Liver (tissue), 9 donors: Measurements from ENCODE around the gene TANC1. TPM values are rescaled to one million over a fixed set of nuclear protein-coding genes. Genes with fewer than 3 reads are reported as not detected.

ENCODE experiments used
- DNase-seq: peaks from one replicate; pipeline ENCODE4 v3.0.0-alpha.2; 2017; ENCODE audit warnings: low spot score
- H3K27ac ChIP-seq, 2 donors: one replicate each; pipeline ENCODE4 v1.7.0; 2013; ENCODE audit warnings: inconsistent platforms in 2 of 2, low read length in 2 of 2, control low read depth in 1 of 2, low read depth in 1 of 2, mild to moderate bottlenecking in 1 of 2
- H3K27me3 ChIP-seq, 4 donors: one replicate each; pipeline versions ENCODE4 v1.6.1 to v1.7.0; 2013; ENCODE audit warnings: low read length in 3 of 4, inconsistent platforms in 1 of 4, mild to moderate bottlenecking in 1 of 4, moderate library complexity in 1 of 4; ENCODE audit not compliant: control insufficient read depth in 4 of 4, insufficient read depth in 4 of 4
- H3K36me3 ChIP-seq, 4 donors: one replicate each; pipeline versions ENCODE4 v1.6.1 to v1.7.0; 2013; ENCODE audit warnings: low read length in 3 of 4, mild to moderate bottlenecking in 3 of 4, low read depth in 1 of 4, moderate library complexity in 1 of 4; ENCODE audit not compliant: control insufficient read depth in 4 of 4, insufficient read depth in 3 of 4
- H3K4me1 ChIP-seq, 4 donors: one replicate each; pipeline versions ENCODE4 v1.6.1 to v1.7.0; 2013; ENCODE audit warnings: low read length in 3 of 4, mild to moderate bottlenecking in 3 of 4, moderate library complexity in 1 of 4; ENCODE audit not compliant: control insufficient read depth in 4 of 4, insufficient read depth in 4 of 4
- H3K4me3 ChIP-seq, 3 donors: one replicate each; pipeline versions ENCODE4 v1.6.1 to v1.7.0; 2013; ENCODE audit warnings: low read length in 3 of 3, control low read depth in 1 of 3, low read depth in 1 of 3, mild to moderate bottlenecking in 1 of 3
- H3K9ac ChIP-seq, 2 donors: one replicate each; pipeline ENCODE4 v1.7.0; 2013; ENCODE audit warnings: low read length in 2 of 2, mild to moderate bottlenecking in 2 of 2, moderate library complexity in 2 of 2, control low read depth in 1 of 2, low read depth in 1 of 2
- H3K9me3 ChIP-seq, 4 donors: one replicate each; pipeline versions ENCODE4 v1.6.1 to v1.7.0; 2013; ENCODE audit warnings: low read length in 3 of 4; ENCODE audit not compliant: control insufficient read depth in 4 of 4
- ATF3 ChIP-seq: IDR thresholded peaks from 2 replicates; pipeline ENCODE4 v1.6.1; 2016; ENCODE audit warnings: antibody characterized with exemption
- CTCF ChIP-seq: fragments of 150-350 bp; IDR thresholded peaks from 2 replicates; pipeline ENCODE4 v1.5.1; 2017; ENCODE audit warnings: improper control_type of control experiment, low read depth, low read length; ENCODE audit not compliant: missing input control
- EGR1 ChIP-seq, 2 donors: IDR thresholded peaks; 2 replicates each; pipeline ENCODE4 v1.6.1; 2016 to 2018; ENCODE audit warnings: antibody characterized with exemption in 2 of 2, low read depth in 2 of 2
- NR2F2 ChIP-seq: IDR thresholded peaks from 2 replicates; pipeline ENCODE4 v1.6.1; 2016; ENCODE audit warnings: antibody characterized with exemption
- RAD21 ChIP-seq, 2 donors: IDR thresholded peaks; 2 replicates each; pipeline ENCODE4 v1.6.1; 2016; ENCODE audit warnings: antibody characterized with exemption in 2 of 2, mild to moderate bottlenecking in 2 of 2
- REST ChIP-seq: IDR thresholded peaks from 2 replicates; pipeline ENCODE4 v1.6.1; 2016; ENCODE audit warnings: antibody characterized with exemption, mild to moderate bottlenecking
- RXRA ChIP-seq, 2 donors: IDR thresholded peaks; 2 replicates each; pipeline ENCODE4 v1.6.1; 2017 to 2018; ENCODE audit warnings: antibody characterized with exemption in 2 of 2, mild to moderate bottlenecking in 1 of 2
- YY1 ChIP-seq: IDR thresholded peaks from 2 replicates; pipeline ENCODE4 v1.6.1; 2016; ENCODE audit warnings: antibody characterized with exemption, mild to moderate bottlenecking
- ZBTB33 ChIP-seq: IDR thresholded peaks from 2 replicates; pipeline ENCODE4 v1.6.1; 2016; ENCODE audit warnings: antibody characterized with exemption
- WGBS: extraction: QIAGEN DNeasy Blood & Tissue Kit; methylation state at CpG from one replicate; pipeline ENCODE4 v1.1.7; 2013; 5-methylcytosine and 5-hydroxymethylcytosine counted together
- polyA plus RNA-seq, 2 donors: library from polyadenylated mRNA; stranded (reverse) in 1 of 2; unstranded in 1 of 2; fragments of 200-250 nt in 1 of 2; fragments of >200 nt in 1 of 2; fragmentation: Nextera tagmentation in 1 of 2; extraction: Ambion mirVana in 1 of 2; gene quantifications; one replicate each; pipeline versions ENCODE4 v1.2.1 to v1.2.3, GENCODE V29; 2013 to 2015
- total RNA-seq, 2 donors: library from RNA; depleted of rRNA; stranded (reverse); fragments of >200 nt; gene quantifications; one replicate each; pipeline ENCODE4 v1.2.3, GENCODE V29; 2014
- donor health status: healthy.
- donor health status: healthy.
- donor health status: healthy.
- donor health status: healthy.
- donor health status: healthy.

TANC1 gene
- total and polyA plus RNA-seq, 4 donors: 3.7 to 17.7 (median 5.2) TPM

GRCh38 chr2:159168707-159169106 is 200.3 kb downstream of the TANC1 start:
- 95% methylated on average over 1 of the region's 1 CpG for WGBS
- Histone ChIP-seq H3K27me3 (no peaks in the 10 kb centered on the region), H3K9ac (no peak overlapping the region), H3K27ac (no peak overlapping the region), H3K4me3 (no peak overlapping the region), H3K4me1 (no peaks in the 10 kb centered on the region), H3K36me3 (peaks cover 0 to 3% (median 1%) of the 10 kb centered on the region in 4 donors), H3K9me3 (no peaks in the 10 kb centered on the region)
- peak; percentile 2 for TF ChIP-seq CTCF
- no peak for TF ChIP-seq EGR1 (IDR thresholded peaks at IDR 0.05; ENCODE audit: low read depth in 2 of 2)
- peak in 1 of 2 donors; percentile 45 for TF ChIP-seq RAD21 (IDR thresholded peaks at IDR 0.05)
- DNase-seq: no peak

GRCh38 chr2:159169187-159169586 is 200.7 kb downstream of the TANC1 start:
- 96% methylated on average over 6 of the region's 6 CpGs for WGBS
- Histone ChIP-seq H3K27ac (no peak overlapping the region), H3K9me3 (no peaks in the 10 kb centered on the region), H3K4me3 (no peak overlapping the region), H3K4me1 (no peaks in the 10 kb centered on the region), H3K27me3 (no peaks in the 10 kb centered on the region), H3K9ac (no peak overlapping the region), H3K36me3 (peaks cover 0 to 4% (median 1%) of the 10 kb centered on the region in 4 donors)
- no peak for TF ChIP-seq REST
- no peak for TF ChIP-seq ZBTB33
- TF ChIP-seq ATF3: no peak
- TF ChIP-seq NR2F2: no peak
- no peak for TF ChIP-seq CTCF
- TF ChIP-seq YY1: no peak
- TF ChIP-seq RXRA (IDR thresholded peaks at IDR 0.05): no peak
- TF ChIP-seq EGR1 (IDR thresholded peaks at IDR 0.05; ENCODE audit: low read depth in 2 of 2): no peak
- no peak for DNase-seq
